Measurements from ENCODE around the gene PCGF1. TPM values are rescaled to one million over a fixed set of nuclear protein-coding genes. Genes with fewer than 3 reads are reported as not detected.
"Not testable (repeated sequence)": the region's sequence is repeated elsewhere in the genome, so short reads cannot be mapped to it uniquely, and the experiment has no call there.

PCGF1 gene
- total and polyA plus RNA-seq, 8 donors = 1.9 to 49.6 (median 14.7) TPM

DNA sequence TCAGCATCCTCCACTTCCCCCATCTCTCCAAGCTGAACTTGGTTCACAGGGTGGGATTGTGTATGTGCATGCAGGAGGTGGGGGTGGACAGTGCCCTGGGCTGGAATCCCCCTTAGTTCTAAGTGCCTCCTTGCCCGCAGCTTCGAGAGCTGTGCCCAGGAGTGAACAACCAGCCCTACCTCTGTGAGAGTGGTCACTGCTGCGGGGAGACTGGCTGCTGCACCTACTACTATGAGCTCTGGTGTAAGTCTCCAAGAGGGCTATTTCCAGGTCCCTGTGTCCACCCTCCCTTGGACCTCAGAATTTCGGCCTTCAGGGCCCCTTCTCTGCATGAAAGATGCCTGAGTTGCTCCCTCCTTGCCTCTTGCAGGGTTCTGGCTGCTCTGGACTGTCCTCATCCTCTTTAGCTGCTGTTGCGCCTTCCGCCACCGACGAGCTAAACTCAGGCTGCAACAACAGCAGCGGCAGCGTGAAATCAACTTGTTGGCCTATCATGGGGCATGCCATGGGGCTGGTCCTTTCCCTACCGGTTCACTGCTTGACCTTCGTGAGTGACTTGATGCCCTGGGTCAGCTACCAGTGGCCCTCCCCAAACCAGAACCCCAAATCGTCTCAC lies 47.9 kb downstream of the PCGF1 start:
- H3K36me3 ChIP-seq = peaks cover 5 to 25% (median 25%) of the 10 kb centered on the region in 4 donors
- H3K4me3 ChIP-seq = peak overlapping the region in 3 of 4 donors; percentile 71 to 81 (median 74)
- H3K27me3 ChIP-seq; intact Hi-C loops (cut with DNase I; ENCODE audit: low total_unique reads); DNase-seq; H3K9me3 ChIP-seq: not testable (repeated sequence)
- TF ChIP-seq POLR2AphosphoS5 (IDR thresholded peaks at IDR 0.05) = peak in 1 of 3 donors; percentile 3
- peak overlapping the region in 2 of 5 donors; percentile 97 to 99 for H3K27ac ChIP-seq
- whole genome bisulfite sequencing, 5 donors = 65 to 73% (median 67%) methylated on average over 12 to 13 of the region's 13 CpGs
- peaks cover 42 to 65% (median 53%) of the 10 kb centered on the region in 4 donors for H3K4me1 ChIP-seq

DNA sequence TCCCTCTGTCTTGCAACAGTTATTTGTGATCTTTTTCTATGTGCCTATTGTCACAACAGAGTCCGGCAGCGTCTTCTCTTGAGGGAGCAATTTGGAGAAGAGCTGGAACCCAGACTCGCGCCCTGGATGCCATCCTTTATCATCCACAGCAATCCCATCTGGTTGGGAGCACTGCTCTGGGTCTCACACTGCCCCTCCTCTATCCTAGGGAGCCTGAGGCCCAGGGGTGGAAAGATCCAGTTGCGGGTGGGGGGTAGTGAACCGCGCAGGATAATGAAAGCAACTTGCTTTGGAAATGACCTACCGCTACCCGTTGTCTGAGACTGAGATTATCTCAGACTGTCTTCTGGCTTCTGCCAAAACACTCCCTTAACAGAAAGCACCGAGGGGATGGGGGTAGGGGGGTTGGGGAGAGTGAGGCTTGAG lies 48.5 kb downstream of the PCGF1 start:
- no peaks in the 10 kb centered on the region for H3K9me3 ChIP-seq
- peaks cover 5 to 25% (median 25%) of the 10 kb centered on the region in 4 donors for H3K36me3 ChIP-seq
- H3K27me3 ChIP-seq = no peaks in the 10 kb centered on the region
- DNase-seq = no peak
- no peak for TF ChIP-seq POLR2A (IDR thresholded peaks at IDR 0.05)
- TF ChIP-seq, protein P1, sequence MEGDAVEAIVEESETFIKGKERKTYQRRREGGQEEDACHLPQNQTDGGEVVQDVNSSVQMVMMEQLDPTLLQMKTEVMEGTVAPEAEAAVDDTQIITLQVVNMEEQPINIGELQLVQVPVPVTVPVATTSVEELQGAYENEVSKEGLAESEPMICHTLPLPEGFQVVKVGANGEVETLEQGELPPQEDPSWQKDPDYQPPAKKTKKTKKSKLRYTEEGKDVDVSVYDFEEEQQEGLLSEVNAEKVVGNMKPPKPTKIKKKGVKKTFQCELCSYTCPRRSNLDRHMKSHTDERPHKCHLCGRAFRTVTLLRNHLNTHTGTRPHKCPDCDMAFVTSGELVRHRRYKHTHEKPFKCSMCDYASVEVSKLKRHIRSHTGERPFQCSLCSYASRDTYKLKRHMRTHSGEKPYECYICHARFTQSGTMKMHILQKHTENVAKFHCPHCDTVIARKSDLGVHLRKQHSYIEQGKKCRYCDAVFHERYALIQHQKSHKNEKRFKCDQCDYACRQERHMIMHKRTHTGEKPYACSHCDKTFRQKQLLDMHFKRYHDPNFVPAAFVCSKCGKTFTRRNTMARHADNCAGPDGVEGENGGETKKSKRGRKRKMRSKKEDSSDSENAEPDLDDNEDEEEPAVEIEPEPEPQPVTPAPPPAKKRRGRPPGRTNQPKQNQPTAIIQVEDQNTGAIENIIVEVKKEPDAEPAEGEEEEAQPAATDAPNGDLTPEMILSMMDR (IDR thresholded peaks at IDR 0.05) = no peak
- 2 to 4% (median 2%) methylated on average over 10 of the region's 10 CpGs for WGBS, 5 donors
- H3K4me3 ChIP-seq = peak overlapping the region; percentile 67 to 81 (median 72)
- peak overlapping the region; percentile 69 to 99 (median 97) for H3K27ac ChIP-seq
- peaks cover 39 to 63% (median 49%) of the 10 kb centered on the region in 4 donors for H3K4me1 ChIP-seq
- intact Hi-C loops (cut with DNase I; ENCODE audit: low total_unique reads) = no loop called here

DNA sequence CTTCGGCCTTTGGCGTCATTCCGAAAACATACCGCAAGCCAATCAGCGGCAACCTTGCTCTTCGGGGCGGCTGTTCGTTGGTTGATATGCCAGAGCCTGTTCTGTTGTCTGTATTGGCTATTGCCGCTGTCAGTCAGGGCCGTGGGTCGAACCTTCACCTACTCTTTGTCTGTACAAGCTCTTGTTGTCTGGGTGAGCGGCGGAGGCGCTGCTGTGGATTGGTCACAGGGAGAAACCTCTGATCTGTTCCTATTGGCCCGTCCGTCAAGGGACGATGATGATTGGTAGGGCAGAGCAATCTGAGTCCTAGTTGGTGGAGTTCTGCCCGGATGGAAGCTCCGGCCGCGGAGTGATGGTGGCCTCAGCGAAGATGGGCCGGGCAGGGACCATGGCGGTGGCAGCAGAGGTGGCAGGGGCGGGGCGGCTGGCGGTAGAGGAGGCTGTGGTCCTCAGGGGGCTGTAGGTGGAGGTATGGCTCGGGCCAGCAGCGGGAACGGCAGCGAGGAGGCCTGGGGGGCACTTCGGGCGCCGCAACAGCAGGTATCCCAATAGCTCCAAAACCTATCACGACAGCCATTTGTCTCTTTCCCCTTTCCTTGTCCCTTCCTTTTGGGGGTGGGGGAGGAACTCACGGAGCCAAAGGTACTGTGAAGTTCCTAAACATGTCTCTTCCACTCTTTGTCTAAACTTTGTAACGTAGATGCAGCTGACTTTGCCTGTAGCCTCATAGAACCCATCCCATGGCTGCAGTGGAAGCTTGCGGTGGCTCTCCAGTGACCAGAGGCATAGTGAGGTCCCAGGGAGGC lies 49.2 kb downstream of the PCGF1 start, which contains the start of gene WBP1:
WBP1 (plus strand) TSS at position 307 of the 806 bp plus-strand sequence; CDS start at position 472, 165 bp downstream.
- H3K27me3 ChIP-seq = no peaks in the 10 kb centered on the region
- 0 to 1% (median 1%) methylated on average over 29 to 38 of the region's 38 CpGs for WGBS, 5 donors
- DNase-seq = peak; percentile 100
- peak within 1 kb of the TSS; percentile 93 to 99 (median 97) for H3K27ac ChIP-seq
- H3K4me1 ChIP-seq = peaks cover 37 to 57% (median 44%) of the 10 kb centered on the region in 4 donors
- TF ChIP-seq POLR2A (IDR thresholded peaks at IDR 0.05) (peak in 1 of 4 donors; percentile 77), EP300 (IDR thresholded peaks at IDR 0.05) (no peak), POLR2AphosphoS5 (IDR thresholded peaks at IDR 0.05) (peak; percentile 25 to 85 (median 81))
- TF ChIP-seq, protein P1 (IDR thresholded peaks at IDR 0.05) = no peak
- peaks cover 5 to 25% (median 25%) of the 10 kb centered on the region in 4 donors for H3K36me3 ChIP-seq
- H3K4me3 ChIP-seq = peak within 1 kb of the TSS; percentile 67 to 81 (median 72)
- intact Hi-C loops (cut with DNase I; ENCODE audit: low total_unique reads) = no loop called here
- no peaks in the 10 kb centered on the region for H3K9me3 ChIP-seq

DNA sequence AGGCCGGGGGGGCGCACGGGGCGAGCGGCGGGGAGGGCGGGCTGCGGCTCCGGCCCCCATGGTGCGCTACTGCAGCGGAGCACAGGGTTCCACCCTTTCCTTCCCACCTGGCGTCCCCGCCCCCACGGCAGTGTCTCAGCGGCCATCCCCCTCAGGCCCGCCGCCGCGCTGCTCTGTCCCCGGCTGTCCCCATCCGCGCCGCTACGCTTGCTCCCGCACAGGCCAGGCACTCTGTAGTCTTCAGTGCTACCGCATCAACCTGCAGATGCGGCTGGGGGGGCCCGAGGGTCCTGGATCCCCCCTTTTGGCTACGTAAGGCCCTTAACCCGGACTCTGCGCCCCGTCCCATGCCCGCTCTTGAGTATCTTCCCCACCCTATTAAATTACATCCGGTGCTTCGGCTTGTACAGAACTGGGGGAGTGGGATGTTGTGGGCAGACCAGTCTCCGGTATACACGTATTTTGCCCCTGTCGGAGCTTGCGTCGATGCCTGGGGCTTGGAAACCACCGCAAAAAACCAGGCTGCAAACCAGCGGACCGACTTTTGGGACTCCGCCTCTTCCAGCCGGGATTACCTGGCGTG lies 49.9 kb downstream of the PCGF1 start:
- Histone ChIP-seq H3K4me3 (peak overlapping the region; percentile 67 to 81 (median 72)), H3K36me3 (peaks cover 5 to 21% (median 19%) of the 10 kb centered on the region in 4 donors), H3K27me3 (no peaks in the 10 kb centered on the region), H3K27ac (peak overlapping the region; percentile 93 to 99 (median 97)), H3K4me1 (peaks cover 37 to 50% (median 41%) of the 10 kb centered on the region in 4 donors), H3K9me3 (no peaks in the 10 kb centered on the region)
- intact Hi-C loops (cut with DNase I; ENCODE audit: low total_unique reads) = no loop called here
- TF ChIP-seq, protein P1 (IDR thresholded peaks at IDR 0.05) = no peak
- peak in 2 of 4 donors; percentile 66 to 71 for TF ChIP-seq POLR2A (IDR thresholded peaks at IDR 0.05)
- TF ChIP-seq EP300 (IDR thresholded peaks at IDR 0.05) = no peak
- peak in 2 of 3 donors; percentile 66 to 85 for TF ChIP-seq POLR2AphosphoS5 (IDR thresholded peaks at IDR 0.05)
- peak; percentile 74 to 92 for DNase-seq
- WGBS, 5 donors = 0 to 1% (median 1%) methylated on average over 14 to 46 of the region's 46 CpGs
